ENCODE data around the gene ATP10A. TPM values are rescaled to one million over a fixed set of nuclear protein-coding genes. Genes with fewer than 3 reads are reported as not detected.
"Not testable (repeated sequence)": the region's sequence is repeated elsewhere in the genome, so short reads cannot be mapped to it uniquely, and the experiment has no call there.

ATP10A gene
- total RNA-seq, 2 donors from 2014 or later: 16.6 to 22.8 TPM

GRCh38 chr15:25894371-25894902 is 31.3 kb upstream of the ATP10A start:
- no peak overlapping the region for H3K27ac Mint-ChIP-seq
- no peak for DNase-seq (ENCODE audit: low spot score)
- no peaks in the 10 kb centered on the region for H3K36me3 Mint-ChIP-seq
- no peak for ATAC-seq
- no peak overlapping the region for H3K4me3 Mint-ChIP-seq
- H3K9me3 Mint-ChIP-seq: no peaks in the 10 kb centered on the region
- H3K4me1 Mint-ChIP-seq (ENCODE audit: low read depth in 2 of 2): no peaks in the 10 kb centered on the region
- H3K27me3 Mint-ChIP-seq: peaks cover 9 to 16% of the 10 kb centered on the region in 2 donors

GRCh38 chr15:25893596-25893995 is 30.5 kb upstream of the ATP10A start:
- Mint-ChIP-seq H3K9me3 (no peaks in the 10 kb centered on the region), H3K36me3 (no peaks in the 10 kb centered on the region), H3K27ac (no peak overlapping the region), H3K4me1 (ENCODE audit: low read depth in 2 of 2) (no peaks in the 10 kb centered on the region), H3K4me3 (no peak overlapping the region), H3K27me3 (peaks cover 9 to 16% of the 10 kb centered on the region in 2 donors)
- ATAC-seq (no peak), DNase-seq (ENCODE audit: low spot score) (no peak)

GRCh38 chr15:25892126-25892525 is 29.0 kb upstream of the ATP10A start:
- Mint-ChIP-seq H3K27me3 (peaks cover 17 to 30% of the 10 kb centered on the region in 2 donors), H3K36me3 (no peaks in the 10 kb centered on the region), H3K27ac (no peak overlapping the region), H3K4me3 (no peak overlapping the region), H3K4me1 (ENCODE audit: low read depth in 2 of 2) (no peaks in the 10 kb centered on the region), H3K9me3 (no peaks in the 10 kb centered on the region)
- DNase-seq (ENCODE audit: low spot score) (no peak), ATAC-seq (no peak)

- H3K4me1 Mint-ChIP-seq (ENCODE audit: low read depth in 2 of 2): no peaks in the 10 kb centered on the region
- H3K36me3 Mint-ChIP-seq: no peaks in the 10 kb centered on the region
These were observed 28.0 kb upstream of the ATP10A start for GRCh38 chr15:25891081-25891480.

GRCh38 chr15:25890529-25890928 is 27.4 kb upstream of the ATP10A start:
- DNase-seq (ENCODE audit: low spot score) (no peak), ATAC-seq (no peak)
- Mint-ChIP-seq H3K27ac (no peak overlapping the region), H3K36me3 (no peaks in the 10 kb centered on the region), H3K9me3 (no peaks in the 10 kb centered on the region), H3K4me1 (ENCODE audit: low read depth in 2 of 2) (peaks cover 0 to 3% of the 10 kb centered on the region in 2 donors), H3K4me3 (no peak overlapping the region), H3K27me3 (peaks cover 18 to 36% of the 10 kb centered on the region in 2 donors)

More at GRCh38 chr15:25891081-25891480, 28.0 kb upstream of the ATP10A start:
- peaks cover 18 to 32% of the 10 kb centered on the region in 2 donors for H3K27me3 Mint-ChIP-seq
- H3K9me3 Mint-ChIP-seq: no peaks in the 10 kb centered on the region
- DNase-seq (ENCODE audit: low spot score) (no peak), ATAC-seq (no peak)
- no peak overlapping the region for H3K27ac Mint-ChIP-seq
- H3K4me3 Mint-ChIP-seq: no peak overlapping the region

- peaks cover 0 to 3% of the 10 kb centered on the region in 2 donors for H3K4me1 Mint-ChIP-seq (ENCODE audit: low read depth in 2 of 2)
- peaks cover 16 to 27% of the 10 kb centered on the region in 2 donors for H3K27me3 Mint-ChIP-seq
- no peak for ATAC-seq
- no peak overlapping the region for H3K27ac Mint-ChIP-seq
- no peaks in the 10 kb centered on the region for H3K9me3 Mint-ChIP-seq
- no peak overlapping the region for H3K4me3 Mint-ChIP-seq
- no peak for DNase-seq (ENCODE audit: low spot score)
- no peaks in the 10 kb centered on the region for H3K36me3 Mint-ChIP-seq
These were observed 24.7 kb upstream of the ATP10A start for GRCh38 chr15:25887870-25888269.

- no peak overlapping the region for H3K27ac Mint-ChIP-seq
- H3K4me3 Mint-ChIP-seq: no peak overlapping the region
- H3K36me3 Mint-ChIP-seq: no peaks in the 10 kb centered on the region
- H3K9me3 Mint-ChIP-seq: no peaks in the 10 kb centered on the region
- ATAC-seq: no peak
- no peak for DNase-seq (ENCODE audit: low spot score)
- H3K4me1 Mint-ChIP-seq (ENCODE audit: low read depth in 2 of 2): peaks cover 0 to 3% of the 10 kb centered on the region in 2 donors
- H3K27me3 Mint-ChIP-seq: peaks cover 16 to 27% of the 10 kb centered on the region in 2 donors
These were observed 23.5 kb upstream of the ATP10A start for GRCh38 chr15:25886498-25887140.

- H3K9me3 Mint-ChIP-seq: no peaks in the 10 kb centered on the region
These were observed 21.2 kb upstream of the ATP10A start for GRCh38 chr15:25884370-25884769.

GRCh38 chr15:25883463-25884259 is 20.5 kb upstream of the ATP10A start:
- Mint-ChIP-seq H3K36me3 (no peaks in the 10 kb centered on the region), H3K9me3 (no peaks in the 10 kb centered on the region), H3K4me3 (no peak overlapping the region), H3K27ac (no peak overlapping the region), H3K27me3 (peaks cover 11 to 20% of the 10 kb centered on the region in 2 donors), H3K4me1 (ENCODE audit: low read depth in 2 of 2) (peaks cover 0 to 3% of the 10 kb centered on the region in 2 donors)
- ATAC-seq (no peak), DNase-seq (ENCODE audit: low spot score) (no peak)

More at GRCh38 chr15:25884370-25884769, 21.2 kb upstream of the ATP10A start:
- peak in 1 of 2 donors; percentile 24 for ATAC-seq
- no peak for DNase-seq (ENCODE audit: low spot score)
- Mint-ChIP-seq H3K27me3 (peaks cover 11 to 20% of the 10 kb centered on the region in 2 donors), H3K27ac (no peak overlapping the region), H3K4me1 (ENCODE audit: low read depth in 2 of 2) (peaks cover 0 to 3% of the 10 kb centered on the region in 2 donors), H3K36me3 (no peaks in the 10 kb centered on the region), H3K4me3 (no peak overlapping the region)

- H3K4me3 Mint-ChIP-seq: no peak overlapping the region
- no peak for DNase-seq (ENCODE audit: low spot score)
- H3K36me3 Mint-ChIP-seq: no peaks in the 10 kb centered on the region
- H3K9me3 Mint-ChIP-seq: no peaks in the 10 kb centered on the region
- H3K27ac Mint-ChIP-seq: no peak overlapping the region
- H3K27me3 Mint-ChIP-seq: peaks cover 6 to 10% of the 10 kb centered on the region in 2 donors
- no peak for ATAC-seq
- peaks cover 0 to 3% of the 10 kb centered on the region in 2 donors for H3K4me1 Mint-ChIP-seq (ENCODE audit: low read depth in 2 of 2)
These were observed 19.3 kb upstream of the ATP10A start for GRCh38 chr15:25882466-25882865.

GRCh38 chr15:25880877-25881276 is 17.8 kb upstream of the ATP10A start:
- DNase-seq (ENCODE audit: low spot score); H3K27ac Mint-ChIP-seq; H3K4me3 Mint-ChIP-seq; H3K27me3 Mint-ChIP-seq; H3K9me3 Mint-ChIP-seq; ATAC-seq; H3K36me3 Mint-ChIP-seq; H3K4me1 Mint-ChIP-seq (ENCODE audit: low read depth in 2 of 2): not testable (repeated sequence)

GRCh38 chr15:25880411-25880810 is 17.3 kb upstream of the ATP10A start:
- ATAC-seq (no peak), DNase-seq (ENCODE audit: low spot score) (no peak)
- Mint-ChIP-seq H3K36me3 (no peaks in the 10 kb centered on the region), H3K9me3 (no peaks in the 10 kb centered on the region), H3K4me3 (no peak overlapping the region), H3K4me1 (ENCODE audit: low read depth in 2 of 2) (peaks cover 0 to 3% of the 10 kb centered on the region in 2 donors), H3K27ac (no peak overlapping the region), H3K27me3 (peaks cover 0 to 4% of the 10 kb centered on the region in 2 donors)

- peaks cover 0 to 6% of the 10 kb centered on the region in 2 donors for H3K4me1 Mint-ChIP-seq (ENCODE audit: low read depth in 2 of 2)
- no peak for DNase-seq (ENCODE audit: low spot score)
- no peak for ATAC-seq
- peaks cover 0 to 2% of the 10 kb centered on the region in 2 donors for H3K27me3 Mint-ChIP-seq
- H3K4me3 Mint-ChIP-seq: no peak overlapping the region
- no peaks in the 10 kb centered on the region for H3K36me3 Mint-ChIP-seq
- H3K9me3 Mint-ChIP-seq: no peaks in the 10 kb centered on the region
- no peak overlapping the region for H3K27ac Mint-ChIP-seq
These were observed 16.3 kb upstream of the ATP10A start for GRCh38 chr15:25879438-25879837.

GRCh38 chr15:25877681-25878080 is 14.6 kb upstream of the ATP10A start:
- no peak for ATAC-seq
- Mint-ChIP-seq H3K4me3 (no peak overlapping the region), H3K27me3 (peaks cover 0 to 2% of the 10 kb centered on the region in 2 donors), H3K27ac (no peak overlapping the region), H3K4me1 (ENCODE audit: low read depth in 2 of 2) (peaks cover 0 to 9% of the 10 kb centered on the region in 2 donors), H3K9me3 (no peaks in the 10 kb centered on the region), H3K36me3 (no peaks in the 10 kb centered on the region)
- no peak for DNase-seq (ENCODE audit: low spot score)

All from natural killer cell treated with Interleukin-12 subunit alpha and Interleukin-12 subunit beta and Interleukin-15 and Interleukin-18, amount 100 ng/mL, for 72 hours (primary cell).